Dermis microvascular lymphatic vessel endothelial cell (primary cell): ENCODE measurements around the gene RSPO4. TPM values are rescaled to one million over a fixed set of nuclear protein-coding genes. Genes with fewer than 3 reads are reported as not detected.

ENCODE experiments used
- DNase-seq, 2 donors: peaks; one replicate each; pipeline versions ENCODE4 v3.0.0 to v3.0.0-alpha.2; 2010; ENCODE audit warnings: low read depth in 2 of 2
- total RNA-seq: library from RNA; depleted of rRNA; stranded (reverse); fragments of >200 nt; gene quantifications from 2 replicates; pipeline ENCODE4 v1.2.1, GENCODE V29; 2014

RSPO4 gene
- total RNA-seq, 1 donor from 2014 or later, result not detected

DNA sequence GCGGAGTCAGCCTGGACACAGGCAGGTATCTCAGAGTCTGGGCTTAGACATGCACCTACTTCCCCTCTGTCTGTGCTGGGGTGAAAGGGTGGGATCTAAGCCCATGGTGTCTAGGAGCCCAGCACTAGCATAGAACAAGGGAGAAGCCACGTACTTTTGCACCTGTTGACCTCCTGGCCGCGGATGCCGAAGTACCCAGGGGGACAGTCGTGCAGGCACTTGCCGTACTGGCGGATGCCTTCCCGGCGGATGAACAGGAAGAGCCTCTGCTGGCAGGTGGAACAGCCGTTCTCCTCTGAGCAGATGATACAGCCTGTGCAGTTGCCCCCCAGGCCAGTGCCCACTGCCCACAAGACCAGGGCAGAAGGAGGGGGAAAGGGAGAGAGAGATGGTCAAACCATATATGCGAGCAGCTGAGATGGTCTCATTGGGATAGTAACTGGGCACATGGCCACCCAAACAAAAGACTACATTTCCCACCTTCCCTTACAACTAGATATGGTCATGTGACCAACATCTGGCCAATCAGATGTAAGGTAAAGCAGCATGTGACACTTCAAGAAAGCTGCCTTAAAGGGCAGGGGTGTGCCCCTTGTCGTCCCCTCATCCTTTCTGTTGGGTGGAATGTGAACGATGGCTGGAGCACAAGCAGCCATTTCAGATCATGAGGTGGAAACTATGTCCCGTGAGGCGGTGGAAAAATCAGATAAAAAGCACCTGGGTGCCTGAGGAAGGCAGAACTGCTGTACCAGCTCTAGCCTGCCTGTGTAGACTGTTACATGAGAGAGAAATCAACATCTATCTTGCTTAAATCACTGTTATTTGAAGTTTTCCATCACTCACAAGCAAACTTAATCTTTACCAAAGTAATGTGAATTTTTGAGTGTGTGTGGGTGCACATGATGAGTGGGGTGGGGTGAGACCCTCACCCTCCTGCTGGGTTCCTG is 34.0 kb downstream of the RSPO4 start:
- DNase-seq, result peak; percentile 20 to 50

DNA sequence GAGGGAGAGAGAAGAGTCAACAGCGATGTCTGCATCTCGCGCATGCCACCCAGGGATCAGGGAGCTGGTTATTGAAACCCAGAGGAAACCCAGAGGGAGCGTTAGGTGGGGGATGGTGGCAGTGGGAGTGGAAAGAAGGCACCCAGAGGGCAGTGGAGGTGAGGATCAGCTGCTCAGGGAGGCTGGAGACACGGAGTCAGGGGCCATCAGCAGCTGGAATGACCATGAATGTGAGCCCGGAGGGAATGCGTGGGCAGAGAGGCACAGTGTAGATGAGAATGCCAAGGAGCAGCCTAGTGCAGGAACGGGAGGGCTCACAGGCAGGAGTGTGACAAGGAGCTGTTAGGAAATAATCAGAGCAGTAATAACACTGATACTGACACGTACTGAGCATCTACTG is 36.2 kb downstream of the RSPO4 start:
- DNase-seq, result no peak

DNA sequence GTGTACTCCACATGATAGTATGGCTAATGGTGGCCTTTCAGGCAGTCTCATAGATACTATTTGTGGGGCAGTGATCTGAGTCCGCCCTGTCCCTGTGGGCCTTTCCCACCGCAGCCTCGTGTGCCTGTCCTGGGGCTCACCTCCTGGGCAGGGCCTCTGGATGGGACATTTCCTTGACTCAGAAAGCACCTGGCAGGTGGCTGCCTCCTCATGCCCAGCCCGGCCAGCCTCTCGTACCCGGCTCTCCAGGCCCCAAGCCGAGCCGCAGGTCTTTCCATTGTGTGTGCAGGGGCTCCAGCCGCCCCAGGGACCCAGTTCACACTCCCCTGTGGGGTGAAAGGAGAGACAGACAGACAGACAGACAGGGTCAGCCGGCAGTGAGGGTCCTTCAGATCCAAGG is 38.3 kb downstream of the RSPO4 start:
- no peak for DNase-seq

DNA sequence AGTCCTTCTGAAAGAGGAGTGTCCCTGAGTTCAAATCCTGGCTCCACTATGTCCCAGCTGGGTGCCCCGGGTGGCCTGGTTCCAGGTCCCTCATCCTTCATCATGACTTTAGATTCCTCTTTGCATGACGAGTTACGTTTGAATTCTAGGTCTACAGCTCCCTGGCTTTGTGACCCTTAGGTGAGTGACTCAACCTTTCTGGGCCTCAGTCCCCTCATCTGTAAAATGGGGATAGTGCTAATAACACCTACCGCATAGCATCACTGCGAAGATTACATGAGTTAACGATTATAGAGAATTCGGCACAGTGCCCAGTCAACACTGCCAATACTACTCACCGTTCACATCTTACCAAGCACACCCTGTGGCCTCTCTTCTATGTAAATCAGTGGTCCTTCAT is 39.4 kb downstream of the RSPO4 start:
- DNase-seq, result no peak

DNA sequence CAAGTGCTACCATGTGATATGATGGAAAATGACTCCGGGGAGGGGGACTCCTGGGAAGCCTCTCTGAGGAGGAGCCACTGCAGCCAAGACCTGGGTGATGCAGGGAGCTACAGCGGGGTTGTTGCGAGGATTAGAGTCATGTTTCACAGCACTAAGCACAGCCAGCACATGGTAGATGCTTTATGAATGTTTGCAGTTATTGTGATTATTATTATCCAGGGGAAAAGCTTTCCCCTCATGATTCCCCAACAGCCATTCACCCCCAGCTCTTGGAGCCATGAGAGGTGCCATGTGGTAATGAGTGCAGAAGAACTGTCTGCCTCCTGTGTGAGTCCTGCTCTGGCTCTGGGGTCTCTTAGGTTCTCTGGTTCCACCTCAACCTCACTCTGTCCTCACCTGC is 39.9 kb downstream of the RSPO4 start:
- no peak for DNase-seq

DNA sequence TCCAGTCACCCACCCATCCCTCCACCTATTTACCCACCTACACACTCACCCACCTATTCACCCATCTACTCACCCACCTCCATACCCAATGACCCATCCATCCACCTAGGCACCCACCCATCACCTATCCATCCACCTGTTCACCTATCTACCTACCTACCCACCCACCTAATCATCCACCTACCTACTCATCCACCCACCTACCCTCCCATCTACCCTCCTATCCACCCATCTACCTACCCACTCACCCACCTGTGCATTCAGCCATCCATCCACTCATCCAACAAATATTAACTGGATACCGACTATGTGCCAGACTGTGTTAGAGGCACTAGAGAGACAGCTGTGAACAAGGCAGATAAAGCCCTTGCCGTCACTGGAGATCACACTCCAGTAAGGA is 40.3 kb downstream of the RSPO4 start:
- no peak for DNase-seq

DNA sequence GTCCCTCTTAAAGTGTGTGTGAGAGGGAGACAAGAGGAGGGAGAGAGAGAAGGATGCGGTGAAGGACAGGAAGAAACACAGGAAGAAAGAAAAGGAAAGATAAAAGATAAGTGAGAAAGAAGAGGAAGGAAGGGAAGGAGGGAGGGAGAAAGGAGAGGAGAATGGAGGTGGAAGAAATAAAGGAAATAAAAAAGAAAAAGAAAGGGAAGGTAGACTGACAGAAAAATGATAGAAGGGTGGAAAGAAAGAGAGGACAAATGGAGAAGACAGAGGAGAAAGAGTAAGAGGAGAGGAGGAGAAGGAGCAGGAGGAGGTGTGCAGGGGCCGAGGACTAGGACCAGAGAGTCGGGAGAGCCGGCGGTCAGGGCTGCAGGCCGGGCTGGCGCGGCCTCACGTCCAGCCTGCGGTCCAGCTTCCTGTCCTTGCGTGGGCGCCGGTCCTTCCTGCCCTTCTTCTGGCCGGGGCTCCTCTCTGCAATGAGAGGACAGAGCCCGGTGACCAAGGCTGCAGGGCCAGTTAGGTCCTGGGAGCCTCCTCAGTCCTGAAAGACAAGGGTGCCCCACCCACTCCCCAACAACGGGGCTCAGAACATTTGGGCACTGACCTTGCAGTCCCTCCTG is 42.0 kb downstream of the RSPO4 start:
- no peak for DNase-seq

DNA sequence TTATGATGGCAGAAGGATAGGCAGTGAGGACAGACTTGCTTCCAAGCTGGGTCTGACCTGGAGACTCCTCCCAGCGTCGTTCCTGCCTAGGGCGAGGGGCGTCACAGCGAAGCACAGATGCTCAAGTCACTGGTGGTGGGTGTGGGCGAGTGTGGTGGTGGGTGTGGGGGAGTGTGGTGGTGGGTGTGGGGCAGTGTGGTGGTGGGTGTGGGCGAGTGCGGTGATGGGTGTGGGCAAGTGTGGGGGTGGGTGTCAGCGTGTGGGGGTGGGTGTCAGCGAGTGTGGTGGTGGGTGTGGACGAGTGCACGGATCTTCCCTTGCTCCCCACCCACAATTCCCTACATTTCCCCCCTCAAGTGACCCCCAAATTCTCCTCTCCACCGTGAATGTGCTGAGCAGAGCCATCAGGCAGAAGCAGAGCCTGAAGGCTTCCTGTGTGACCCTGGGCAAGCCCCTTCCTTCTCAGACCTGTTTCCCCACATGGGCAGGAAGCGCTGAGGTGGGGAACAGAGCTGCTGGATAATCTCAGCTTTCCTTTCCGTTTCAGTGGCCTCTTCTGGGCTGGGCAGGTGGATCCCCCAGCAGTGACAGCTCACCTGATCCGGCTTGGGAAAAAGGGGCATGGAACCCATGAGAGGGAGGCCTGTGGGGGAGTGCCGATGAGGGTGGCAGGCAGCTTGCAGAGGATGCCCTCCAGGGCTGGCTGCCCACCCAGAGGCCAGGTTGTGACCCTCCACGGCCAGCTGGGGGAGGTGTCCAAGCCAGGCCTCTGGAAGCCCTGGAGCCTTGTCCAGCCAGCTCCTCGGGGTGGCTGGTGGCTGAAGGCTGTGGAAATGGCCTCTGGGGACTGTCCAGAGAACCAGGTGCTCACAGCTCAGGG is 42.9 kb downstream of the RSPO4 start:
- DNase-seq, result no peak

DNA sequence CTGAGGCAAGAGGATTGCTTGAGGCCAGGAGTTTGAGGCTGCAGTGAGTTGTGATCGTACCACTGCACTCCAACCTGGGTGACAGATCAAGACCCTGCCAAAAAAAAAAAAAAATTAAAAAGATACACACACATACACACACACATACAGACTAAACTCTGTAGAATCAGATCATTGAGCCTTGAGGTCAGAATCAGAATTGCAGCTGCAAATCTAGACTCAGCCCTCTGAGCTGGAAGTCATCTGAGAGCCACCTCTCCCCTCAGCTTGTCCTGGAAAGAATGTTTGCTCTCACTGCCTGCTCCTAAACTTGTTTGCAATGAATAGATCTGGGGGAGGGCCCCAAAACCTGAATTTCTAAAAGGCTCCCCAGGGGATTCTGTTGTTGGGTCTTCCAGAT is 44.6 kb downstream of the RSPO4 start:
- no peak for DNase-seq

DNA sequence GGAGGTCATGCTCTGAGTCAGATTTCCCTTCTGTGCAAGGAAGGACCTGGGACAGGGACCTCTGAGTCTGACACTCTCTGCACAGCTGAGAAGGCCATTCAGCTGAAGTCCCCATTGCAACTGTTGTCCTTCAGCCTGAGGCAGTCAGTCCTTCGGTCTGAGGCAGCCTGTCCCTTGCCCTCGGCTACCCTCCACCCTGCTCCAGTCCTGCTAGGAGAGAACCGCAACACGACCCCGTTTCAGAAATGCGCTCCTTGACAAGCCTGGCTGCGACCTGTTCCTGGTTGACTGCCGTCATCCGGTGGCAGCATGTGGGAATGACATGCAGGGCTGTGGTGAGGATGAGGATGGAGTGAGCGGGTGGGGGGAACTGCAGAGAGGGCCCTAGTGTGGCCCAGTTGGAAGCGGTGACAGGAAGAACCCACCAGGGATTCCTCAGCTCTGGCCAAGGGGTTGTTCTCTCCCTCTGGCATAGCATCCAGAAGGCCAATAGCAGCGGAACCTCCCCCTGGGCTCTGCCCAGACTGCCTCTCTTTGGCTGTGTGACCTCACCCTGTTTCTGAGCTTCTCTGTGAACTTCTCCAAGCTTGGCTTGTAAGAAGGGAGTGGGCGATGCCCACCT is 45.7 kb downstream of the RSPO4 start:
- DNase-seq, result peak; percentile 17 to 62

DNA sequence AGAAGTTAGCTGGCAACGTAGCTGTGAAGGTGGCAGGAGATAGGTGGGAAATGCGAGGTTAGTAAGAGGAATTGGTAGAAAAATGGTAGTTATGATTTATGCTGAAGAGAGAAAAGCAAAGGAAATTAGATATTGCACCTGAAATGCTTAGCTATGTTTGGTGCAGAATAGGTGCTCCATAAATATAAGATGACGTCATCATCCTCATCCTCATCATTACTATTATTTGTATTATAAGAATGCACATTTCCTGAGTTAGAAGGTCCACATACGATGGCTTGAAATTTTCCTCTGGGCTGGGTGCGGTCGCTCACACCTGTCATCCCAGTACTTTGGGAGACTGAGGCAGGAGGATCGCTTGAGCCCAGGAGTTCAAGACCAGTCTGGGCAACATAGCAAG is 46.5 kb downstream of the RSPO4 start:
- DNase-seq, result no peak

DNA sequence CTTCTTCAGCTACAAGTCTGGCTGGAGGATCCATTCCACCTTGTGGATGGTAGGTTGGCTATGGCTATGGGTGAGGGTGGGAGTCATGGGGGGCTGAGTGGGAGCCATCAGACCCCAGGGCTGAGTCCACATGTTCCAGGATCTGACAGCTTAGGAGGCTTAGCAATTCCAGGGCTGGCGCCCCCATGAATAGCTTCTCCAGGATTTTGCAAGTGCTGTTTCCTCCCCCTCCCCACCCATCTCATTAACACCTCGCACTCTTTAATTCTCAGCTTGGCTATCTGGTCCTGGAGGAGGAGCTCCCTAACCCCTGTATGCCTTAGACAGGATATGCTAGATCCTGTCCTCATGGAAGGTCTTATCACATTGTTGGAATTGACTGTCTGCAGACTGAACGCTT is 47.0 kb downstream of the RSPO4 start:
- DNase-seq, result no peak

DNA sequence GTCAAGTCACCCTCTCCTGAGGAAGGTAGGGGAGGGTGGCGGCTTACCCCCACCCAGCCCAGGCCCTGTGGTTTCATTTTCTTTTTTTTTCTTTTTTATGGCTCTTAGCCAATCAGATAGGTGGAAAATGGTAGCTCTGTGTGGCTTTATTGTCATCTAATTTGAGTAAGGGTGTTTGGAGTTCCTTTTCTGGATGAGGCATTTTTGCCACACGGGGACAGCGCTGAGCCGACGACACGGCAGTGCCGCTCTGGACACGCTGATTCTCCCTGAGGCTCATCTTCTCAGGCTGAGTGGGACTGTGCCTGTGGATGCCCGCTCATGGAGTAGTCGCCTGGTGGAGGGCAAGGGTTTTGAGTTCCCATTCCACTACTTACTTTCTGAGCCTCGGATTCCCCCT is 48.4 kb downstream of the RSPO4 start:
- DNase-seq, result no peak

DNA sequence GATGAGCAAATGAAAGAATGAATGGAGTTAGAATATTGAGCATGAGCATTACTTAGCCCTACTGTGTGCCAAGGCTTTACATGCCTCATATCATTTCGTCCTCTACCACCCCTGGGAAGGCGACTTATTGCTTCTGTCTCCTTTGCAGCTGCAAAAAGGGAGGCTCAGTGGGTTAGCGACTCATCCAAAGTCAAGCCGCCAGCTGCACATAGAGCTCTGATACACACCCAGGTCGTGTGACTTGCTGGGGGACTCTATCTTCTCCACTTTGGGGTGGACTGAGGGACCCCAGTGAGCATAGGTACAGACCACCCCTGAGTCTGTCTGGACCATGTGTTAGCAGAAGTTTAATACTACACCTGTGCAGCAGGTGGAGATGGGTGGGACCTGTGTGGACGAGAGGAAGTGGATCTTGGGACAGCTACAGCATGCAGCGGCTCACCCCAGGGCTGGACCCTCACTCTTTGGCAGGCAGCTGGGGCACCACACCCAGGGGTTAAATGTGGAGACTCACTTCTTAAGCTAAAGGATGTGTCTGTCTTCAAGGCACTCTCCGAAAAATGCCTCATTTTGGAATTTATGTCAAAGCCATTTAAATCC is 49.8 kb downstream of the RSPO4 start:
- DNase-seq, result no peak

DNA sequence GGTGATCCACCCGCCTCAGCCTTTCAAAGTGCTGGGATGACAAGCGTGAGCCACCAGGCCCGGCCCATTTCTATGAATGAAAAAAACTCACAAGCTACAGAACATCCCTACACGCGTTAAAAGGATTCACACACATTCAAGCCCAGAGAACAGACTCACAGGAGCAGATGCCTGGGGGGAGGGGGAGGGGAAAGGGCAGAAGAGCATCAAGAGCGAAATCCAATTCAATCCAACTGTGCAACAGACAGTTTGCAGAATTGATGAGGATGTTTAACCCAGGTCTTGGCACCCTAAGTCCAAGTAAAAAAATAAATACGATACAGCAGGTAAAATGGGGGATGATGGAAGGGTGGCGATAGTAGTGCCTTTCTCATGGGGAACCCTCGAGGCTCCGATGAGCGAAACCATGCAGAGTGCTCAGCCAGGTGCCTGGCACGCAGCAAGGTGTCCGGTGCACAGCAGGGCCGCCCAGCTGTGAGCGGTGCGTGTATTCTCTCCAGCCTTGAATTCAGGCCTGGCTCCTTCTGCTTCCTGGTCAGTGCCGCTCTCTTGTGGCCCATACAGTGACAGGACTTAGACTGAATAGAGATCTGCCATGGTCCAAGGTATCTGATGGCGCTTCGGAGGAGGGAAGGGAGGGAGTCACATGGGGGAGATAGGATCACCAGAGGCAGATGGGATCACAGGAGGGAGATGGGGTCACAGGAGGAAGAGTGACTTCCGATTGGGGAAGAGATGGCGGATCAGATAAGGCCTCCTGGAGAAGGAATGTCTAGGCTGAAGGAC is 50.5 kb downstream of the RSPO4 start:
- no peak for DNase-seq

DNA sequence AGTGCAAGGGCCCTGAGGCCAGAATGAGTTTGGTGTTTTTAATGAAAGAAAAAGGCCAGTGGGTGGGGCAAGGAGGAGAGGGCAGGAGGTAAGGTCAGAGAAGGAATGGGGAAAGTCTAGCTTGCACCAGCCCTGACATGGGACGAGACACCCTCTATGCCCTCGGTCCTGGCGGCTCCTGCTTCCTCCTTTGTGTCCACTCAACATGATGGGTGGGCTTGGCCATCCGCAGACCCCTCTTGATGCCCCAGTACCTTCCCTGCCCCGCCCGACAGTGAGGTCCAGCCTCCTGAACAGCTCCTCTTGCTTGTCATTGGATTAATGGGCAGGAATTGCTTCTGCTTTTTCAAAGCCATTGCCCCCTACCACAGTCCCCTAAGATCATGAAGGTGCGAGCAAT is 52.4 kb downstream of the RSPO4 start:
- no peak for DNase-seq

DNA sequence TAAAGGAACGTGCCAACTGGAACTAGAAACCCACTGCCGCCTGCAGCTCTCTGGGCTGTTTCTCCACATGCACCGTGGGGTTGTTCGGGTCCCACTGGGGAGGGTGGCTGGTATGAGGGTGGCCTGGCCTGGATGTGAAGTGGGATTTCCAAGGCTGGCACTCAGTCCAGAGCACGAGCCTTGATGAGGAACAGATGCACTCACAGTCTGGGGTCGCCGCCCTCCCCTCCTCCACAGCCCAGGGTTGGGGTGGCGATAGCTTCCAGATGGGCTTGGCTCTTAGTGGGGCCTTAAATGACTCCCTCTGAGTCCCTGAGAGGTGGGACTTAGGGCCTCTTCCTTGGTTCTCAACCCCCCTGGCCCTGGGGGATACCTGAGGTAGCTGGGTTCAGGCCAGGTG is 55.3 kb downstream of the RSPO4 start:
- no peak for DNase-seq

DNA sequence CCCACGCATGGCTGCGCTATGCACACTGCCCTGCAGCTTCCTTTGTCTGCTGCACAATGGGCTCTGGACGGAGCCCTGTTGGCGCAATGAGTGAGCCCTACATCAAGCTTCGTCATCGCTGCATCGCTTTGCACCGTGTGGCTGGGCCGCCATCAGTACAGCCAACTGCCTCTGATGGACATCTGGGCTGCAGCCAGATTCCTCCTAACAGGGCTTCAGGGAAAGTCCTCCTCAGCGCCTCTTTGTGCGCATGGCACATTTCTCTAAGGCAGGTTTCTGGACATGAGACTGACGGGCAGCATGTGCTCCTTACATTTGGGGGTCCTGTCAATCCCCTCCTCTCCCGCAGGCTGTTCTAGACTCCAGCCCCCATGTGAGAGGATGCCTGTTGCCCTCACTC is 56.3 kb downstream of the RSPO4 start:
- DNase-seq, result no peak

DNA sequence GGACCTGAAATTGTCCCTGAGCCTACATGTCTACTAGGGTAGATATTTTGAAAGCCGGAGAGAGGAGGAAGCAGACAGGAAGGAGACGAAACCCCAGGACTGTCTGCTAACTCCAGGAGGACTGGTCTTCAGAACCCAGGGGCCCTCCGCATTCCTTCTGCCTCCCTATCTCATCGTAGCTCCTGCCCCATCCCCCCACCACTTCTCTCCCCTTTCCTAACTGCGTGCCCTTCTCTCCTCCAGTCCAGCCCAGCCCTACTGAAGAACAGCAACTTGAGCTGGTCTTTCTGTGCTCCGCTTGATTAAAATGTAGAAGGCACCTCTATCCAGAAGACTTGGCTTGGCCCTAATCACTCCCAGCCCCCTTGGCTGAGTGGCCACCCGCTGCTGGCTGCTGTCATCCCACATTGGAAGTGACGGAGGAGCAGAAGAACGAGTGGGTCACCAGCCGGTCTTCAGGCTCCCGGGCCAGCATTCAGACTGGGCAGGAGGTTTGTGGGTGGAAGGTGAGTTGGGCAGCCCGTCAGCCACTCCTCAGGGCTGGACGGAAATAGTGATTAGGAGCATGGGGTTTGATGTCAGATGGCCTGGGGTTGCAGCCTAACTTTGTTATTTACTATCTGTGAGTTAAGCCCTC is 57.2 kb downstream of the RSPO4 start:
- DNase-seq, result no peak

DNA sequence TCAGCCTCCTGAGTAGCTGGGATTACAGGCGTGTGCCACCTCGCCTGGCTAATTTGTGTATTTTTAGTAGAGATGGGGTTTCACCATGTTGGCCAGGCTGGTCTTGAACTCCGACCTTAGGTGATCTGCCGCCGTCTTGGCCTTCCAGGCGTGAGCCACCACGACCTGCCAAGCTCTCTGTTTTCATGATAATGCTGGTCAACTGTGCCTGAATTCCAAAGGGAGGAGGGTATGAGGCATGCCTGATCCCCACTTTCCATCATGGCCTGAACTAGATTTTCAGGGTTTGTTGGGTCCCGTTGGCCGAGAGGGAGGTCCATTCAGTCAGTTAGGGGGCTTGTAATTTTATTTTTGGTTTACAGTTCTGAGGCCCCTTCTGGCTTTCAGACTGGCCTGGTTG is 58.0 kb downstream of the RSPO4 start:
- no peak for DNase-seq
